Measurements from ENCODE around the gene THUMPD1.
"Not testable (repeated sequence)": the region's sequence is repeated elsewhere in the genome, so short reads cannot be mapped to it uniquely, and the experiment has no call there.

Gene THUMPD1, protein sequence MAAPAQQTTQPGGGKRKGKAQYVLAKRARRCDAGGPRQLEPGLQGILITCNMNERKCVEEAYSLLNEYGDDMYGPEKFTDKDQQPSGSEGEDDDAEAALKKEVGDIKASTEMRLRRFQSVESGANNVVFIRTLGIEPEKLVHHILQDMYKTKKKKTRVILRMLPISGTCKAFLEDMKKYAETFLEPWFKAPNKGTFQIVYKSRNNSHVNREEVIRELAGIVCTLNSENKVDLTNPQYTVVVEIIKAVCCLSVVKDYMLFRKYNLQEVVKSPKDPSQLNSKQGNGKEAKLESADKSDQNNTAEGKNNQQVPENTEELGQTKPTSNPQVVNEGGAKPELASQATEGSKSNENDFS

DNA sequence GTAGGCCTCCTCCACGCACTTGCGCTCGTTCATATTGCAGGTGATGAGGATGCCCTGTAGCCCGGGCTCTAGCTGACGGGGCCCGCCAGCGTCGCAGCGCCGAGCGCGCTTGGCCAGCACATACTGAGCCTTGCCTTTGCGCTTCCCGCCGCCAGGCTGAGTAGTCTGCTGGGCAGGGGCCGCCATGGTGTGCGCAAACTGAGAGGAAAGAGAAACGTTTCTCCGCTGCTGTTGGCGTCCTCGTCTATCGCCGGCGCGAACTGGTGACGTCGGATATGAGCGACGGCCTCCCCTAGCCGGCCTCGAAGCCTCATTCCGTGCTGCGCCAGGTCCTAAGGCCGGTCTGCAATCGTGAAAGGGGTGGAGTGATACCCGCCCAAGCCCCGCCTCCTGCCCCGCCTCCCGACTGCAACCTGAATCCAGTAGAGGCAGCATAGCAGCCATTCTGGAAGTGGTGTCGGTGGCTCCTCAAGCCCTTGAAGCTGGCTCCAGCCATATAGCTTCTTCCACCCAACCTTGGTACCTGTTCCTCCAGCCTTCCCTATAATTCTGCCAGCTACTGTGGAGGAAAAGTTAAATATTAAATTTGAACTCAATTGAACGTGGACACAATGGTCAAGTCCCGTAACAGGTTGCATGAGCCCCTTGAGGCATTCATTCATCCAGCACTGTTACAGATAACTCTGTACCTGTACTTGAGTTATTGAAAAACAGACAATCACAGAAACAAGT lies at the start of gene THUMPD1:
Gene THUMPD1, minus strand, starts transcription at position 265 of the 732 bp plus-strand sequence. Its CDS starts 79 bp downstream, at position 186.
- DNase-seq: peak; percentile 91 to 93

DNA sequence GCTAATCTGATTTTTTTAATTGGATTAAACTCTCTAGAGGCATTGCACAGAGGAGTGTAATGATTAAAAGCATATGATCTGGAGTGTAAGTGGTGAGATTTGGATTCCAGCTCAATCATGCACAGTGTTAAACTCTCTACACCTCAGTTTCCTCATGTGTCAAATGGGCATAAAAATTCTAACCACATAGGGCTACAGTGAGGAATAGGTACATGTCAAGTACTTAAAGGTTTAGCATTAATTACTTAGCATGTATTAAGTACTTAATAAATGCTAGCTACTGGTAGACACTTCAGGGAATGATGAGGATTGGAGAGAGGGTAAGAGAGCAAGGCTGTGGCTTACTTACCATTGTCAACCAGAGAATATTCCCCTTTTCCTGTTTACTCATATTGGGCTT lies 47.5 kb upstream of the THUMPD1 start:
- DNase-seq: no peak

DNA sequence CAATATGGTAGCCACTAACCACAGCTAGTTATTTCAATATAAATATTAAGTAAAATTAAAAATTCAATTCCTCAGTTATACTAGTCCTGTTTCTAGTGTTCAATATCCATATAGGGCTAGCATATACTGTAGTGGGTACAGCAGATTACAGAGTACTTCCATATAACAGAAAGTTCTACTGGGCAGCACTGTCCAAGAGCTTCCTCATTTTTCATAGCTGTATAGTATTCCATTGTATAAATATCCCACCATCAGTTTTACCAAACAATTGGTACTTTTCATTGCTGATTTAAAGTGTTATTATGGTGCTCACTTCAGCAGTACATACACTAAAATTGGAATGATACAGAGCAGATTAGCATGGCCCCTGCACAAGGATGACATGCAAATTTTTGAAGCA lies 42.6 kb upstream of the THUMPD1 start:
- DNase-seq: no peak

DNA sequence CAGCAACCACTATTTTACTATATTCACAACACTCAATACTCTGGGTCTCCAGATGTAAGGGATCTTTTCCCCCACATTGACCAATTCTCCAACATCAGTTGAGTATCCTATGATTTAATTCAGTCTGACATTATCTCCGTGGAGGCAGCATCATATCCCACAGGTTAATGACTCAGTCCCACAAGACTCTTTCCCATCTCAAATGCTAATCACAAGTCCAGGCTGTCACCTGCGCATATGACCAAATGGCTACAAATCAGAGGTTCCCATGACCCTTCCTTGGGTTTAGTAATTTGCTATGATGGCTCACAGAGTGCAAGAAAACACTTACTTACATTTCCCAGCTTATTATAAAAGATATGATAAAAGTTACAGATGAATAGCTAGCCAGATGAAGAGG lies 40.9 kb upstream of the THUMPD1 start:
- no peak for DNase-seq

DNA sequence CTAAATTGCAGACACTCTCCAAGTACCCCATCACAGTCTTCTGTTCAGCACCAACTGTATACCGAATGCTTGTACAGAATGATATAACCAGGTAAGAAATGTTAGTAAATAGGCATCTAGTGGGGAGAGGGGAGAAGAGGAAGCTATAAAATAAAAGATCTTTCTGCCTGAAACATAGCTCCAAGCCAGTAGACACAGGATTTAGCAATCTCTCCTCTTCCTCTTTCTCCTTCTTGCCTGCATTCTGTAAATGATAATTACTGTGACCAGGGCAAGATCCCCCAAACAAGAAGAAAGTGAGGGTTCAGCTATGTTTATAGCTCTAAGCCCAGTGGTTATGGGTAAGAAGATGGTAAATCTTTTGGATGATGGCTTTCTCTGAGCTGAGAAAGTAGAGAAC lies 40.1 kb upstream of the THUMPD1 start:
- DNase-seq: no peak

DNA sequence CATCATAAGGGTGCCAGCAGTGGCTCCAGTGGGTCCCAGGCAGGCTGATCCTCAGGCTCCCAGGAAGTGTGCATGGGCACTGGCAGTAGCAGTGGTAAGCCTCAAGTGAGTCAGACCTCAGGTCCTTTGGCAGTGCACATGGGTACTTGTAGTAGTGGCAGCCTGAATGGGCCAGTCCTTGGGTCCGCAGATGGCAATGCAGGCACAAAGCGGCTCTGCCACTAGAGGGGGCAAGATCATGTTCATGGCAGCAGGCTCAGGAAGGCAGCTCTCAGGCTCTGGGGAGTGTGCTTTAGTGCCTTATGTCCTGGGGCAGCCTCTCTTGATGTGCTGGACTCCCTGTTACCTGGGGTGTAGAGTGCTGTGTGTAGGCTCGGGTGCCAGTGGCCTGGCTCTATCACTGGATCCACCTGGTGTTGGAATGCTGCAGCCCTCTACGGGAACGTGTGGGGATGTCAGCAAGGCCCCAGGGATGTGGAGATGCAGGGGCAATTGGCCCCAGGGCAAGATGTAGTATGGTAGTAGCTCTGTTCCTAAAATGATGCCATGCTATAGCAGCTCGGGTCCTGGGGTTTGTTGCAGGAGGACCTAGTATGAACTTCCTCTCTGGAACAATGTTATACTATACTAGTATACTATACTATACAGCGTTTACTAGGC lies 33.2 kb upstream of the THUMPD1 start:
- DNase-seq: peak; percentile 59 to 63

DNA sequence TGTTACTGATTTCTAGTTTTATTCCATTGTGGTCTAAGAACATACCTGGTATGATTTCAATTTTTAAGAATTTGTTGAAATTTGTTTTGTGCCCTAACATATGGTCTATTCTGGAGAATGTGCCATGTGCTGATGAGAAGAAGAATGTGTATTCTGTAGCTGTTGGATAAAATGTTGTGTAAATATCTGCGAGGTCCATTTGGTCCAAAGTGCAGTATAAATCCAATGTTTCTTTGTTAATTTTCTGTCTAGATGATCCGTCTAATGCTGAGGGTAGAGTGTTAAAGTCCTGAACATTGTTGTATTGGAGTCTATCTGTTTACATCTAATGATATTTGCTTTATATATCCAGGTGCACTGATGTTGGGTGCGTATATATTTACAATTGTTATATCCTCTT lies 32.1 kb upstream of the THUMPD1 start:
- DNase-seq: no peak

DNA sequence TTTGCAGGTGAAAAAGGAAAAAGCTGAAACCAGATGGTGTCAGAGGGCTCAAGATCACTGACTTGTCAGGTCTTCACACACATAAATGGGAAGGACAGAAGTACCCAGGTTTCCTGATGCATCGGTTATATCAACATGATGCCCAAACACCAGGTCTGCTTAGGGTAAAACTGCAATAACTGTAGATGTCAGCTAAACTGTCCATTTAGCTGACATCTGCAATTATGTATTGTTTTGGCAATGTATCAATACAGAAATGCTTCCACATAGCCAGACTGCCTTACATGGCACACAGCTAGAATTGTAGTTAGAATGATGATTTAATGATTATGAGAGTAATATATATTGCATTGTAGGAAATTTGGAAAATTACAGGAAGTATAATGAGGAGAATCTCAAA lies 27.2 kb upstream of the THUMPD1 start:
- DNase-seq: no peak

DNA sequence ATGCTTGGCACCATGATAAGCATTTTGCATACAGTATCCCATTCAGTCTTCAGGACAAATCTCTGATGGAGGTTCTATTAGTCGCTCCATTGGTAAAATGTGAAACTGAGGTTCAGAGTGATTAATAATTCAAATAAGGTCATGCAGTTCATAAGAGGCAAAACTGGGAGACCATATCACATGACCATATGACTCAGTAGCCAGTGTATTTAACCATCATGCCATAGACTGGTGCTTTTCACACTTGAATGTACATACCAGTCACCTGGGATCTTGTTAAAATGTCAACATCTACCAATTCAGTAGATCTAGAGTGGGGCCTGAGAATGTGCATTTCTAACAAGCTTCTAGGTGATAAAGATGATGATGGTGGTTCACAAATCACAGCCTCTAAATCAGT lies 26.5 kb upstream of the THUMPD1 start:
- DNase-seq: no peak

DNA sequence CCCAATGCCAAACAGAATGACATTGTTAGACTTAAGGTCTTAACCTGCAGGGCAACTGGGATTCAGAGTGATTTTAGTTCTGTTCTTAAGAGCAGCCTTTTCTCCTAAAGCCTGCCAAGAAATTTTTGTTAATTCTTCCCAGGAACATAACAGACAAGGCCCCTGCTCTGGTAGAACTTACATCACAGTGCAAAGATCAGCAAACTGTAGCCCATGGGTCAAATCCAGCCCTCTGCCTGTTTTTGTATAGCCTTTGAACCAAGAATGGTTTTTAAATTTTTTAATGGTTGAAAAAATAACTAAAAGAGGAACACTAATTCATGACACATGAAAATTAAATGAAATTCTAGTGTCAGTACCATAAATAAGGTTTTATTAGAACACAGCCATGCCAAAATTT lies 26.0 kb upstream of the THUMPD1 start:
- no peak for DNase-seq

DNA sequence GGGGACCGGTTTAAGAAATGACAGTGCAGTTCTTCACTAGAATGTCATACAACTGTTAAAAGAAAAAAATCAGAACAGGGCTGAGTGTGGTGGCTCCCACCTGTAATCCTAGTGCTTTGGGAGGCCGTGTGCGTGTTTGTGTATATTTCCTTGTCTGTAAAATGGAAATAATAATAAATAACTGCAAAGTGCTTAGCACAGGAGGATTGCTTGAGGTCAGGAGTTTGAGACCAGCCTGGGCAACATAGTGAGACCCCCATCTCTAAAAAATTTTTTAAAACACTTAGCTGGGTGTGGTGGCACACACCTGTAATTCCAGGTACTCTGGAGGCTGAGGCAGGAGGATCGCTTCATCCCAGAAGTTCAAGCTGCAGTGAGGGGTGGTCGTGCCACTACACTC lies 24.7 kb upstream of the THUMPD1 start:
- no peak for DNase-seq

DNA sequence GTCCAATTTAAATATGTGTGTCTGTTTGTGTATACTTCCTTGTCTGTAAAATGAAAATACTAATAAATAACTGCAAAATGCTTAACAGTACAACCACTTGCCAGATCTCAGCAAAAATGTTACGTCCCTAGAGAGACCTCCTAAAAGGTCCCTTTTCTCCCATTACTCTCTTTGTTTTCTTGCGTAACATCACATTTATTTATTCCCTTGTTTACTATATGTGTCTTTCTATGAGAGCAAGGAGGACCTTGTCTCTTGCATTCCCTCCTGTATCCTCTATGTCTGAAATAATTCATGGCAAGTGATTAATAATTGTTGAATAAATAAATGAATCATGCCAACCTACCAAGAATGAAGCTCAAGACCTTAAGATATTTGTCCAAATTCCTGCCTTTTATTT lies 24.1 kb upstream of the THUMPD1 start:
- no peak for DNase-seq

DNA sequence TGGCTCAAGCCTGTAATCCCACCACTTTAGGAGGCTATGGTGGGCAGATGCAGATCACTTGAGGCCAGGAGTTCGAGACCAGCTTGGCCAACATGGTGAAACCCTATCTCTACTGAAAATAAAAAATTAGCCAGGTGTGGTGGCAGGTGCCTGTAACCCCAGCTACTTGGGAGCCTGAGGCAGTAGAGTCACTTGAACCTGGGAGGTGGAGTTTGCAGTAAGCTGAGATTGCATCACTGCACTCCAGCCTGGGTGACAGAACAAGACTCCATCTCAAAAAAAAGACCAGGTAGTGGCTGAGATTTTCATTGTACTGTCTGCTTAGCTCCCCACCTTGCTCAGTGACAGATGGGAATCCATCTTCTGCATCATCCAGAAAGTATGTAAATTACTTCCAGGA lies 22.8 kb upstream of the THUMPD1 start:
- DNase-seq: not testable (repeated sequence)

DNA sequence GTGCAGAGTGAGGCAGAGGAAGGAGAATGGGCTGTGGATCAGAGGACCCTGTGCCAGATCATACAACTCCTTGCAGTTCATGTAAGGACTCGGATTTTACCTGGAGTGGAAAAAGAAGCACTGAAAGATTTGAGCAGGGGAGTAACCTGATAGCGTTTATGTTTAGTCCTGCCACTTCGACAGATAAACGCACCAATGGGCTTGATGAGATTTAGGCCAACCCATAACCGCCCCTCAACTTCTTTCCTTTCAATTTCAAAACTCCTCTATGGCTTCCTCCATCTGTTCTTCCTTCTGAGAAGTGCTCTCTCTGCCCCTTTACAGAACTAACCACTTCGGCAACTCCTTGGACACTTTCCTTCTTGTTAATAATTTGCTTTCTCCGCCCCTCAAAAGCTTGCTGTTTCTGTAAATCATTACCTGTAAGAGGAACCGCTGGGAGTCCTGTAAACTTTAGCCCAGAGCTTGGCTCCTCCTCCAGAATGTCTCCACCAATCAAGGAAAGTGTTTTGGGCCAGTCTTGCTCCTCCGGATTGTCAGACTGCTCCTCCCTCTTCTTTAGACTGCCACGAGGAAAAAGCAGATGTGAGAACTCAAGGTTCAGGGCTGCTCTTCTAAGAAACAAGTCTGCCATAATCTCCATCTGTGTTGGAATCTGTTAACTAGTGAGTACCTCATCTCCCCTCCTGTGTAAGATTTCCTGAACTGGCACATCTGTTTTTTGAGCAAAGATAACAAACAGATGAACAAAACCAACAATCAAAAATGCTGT lies 22.0 kb upstream of the THUMPD1 start, which contains the start of gene ACSM3:
Gene ACSM3, plus strand, starts transcription at position 554 of the 772 bp plus-strand sequence. CDS start 6,021 bp downstream, outside the sequence.
- no peak for DNase-seq

DNA sequence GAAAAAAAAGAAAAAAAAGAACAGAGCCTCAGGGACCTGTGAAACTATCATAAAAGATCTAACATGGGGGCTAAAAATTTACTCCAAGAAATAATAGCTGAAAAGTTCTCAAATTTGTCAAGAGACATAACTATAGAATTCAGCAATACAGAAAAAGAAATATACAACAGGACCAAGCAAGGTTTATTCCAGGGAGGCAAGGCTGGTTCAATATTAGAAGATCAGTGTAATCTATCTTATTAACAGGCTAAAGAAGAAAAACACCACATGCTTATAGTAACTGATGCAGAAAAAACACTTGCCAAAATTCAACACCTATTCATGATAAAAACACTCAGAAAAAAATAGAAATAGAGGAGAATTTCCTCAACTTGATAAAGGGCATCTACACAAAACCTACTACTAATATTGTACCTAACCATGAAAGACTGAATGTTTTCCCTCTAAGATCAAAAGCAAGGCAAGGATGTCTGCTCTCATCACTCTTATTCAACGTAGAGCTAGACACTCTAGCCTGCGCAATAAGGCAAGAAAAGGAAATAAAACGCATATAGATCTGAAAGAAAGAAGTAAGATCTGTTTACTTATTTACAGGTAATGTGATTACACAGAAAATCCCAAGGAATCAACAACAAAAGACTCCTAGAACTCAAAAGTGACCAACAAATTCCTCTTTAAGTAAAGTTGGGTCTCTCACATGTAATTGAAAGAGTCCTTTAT lies 20.9 kb upstream of the THUMPD1 start:
- no peak for DNase-seq

DNA sequence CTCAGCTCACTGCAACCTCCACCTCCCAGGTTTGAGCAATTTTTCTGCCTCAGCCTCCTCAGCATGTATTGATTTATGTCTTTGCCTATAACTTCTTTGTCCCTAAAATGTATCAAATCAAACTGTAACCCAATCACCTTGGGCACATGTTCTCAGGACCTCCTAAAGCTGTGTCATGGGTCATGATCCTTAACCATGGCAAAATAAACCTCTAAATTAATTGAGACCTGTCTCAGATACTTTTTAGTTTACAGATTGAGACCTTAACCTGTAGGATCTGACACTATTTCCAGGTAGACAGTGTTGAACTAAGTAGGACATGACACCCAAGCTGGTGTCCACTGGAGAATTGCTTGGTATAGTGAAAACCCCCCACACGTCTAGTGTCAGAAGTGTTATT lies 19.6 kb upstream of the THUMPD1 start:
- DNase-seq: no peak

DNA sequence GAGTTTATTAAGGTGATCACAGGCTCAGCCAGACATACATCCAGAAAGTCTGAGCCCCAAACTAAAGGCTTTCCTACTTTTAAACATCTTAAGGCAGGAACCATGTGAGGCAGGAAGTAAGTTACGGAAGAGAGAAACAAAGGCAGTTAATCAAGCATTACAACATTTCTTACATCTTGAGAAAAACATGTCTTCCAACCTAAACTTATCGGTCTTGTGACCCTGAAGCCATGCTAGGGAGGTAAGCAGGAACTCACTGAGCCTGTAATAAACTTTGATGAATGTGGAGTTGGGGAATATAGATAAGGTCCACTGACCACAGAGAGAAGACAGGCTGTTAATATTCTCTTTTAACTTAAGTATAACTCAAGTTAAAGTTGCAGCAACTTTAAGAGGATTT lies 18.7 kb upstream of the THUMPD1 start:
- DNase-seq: no peak

DNA sequence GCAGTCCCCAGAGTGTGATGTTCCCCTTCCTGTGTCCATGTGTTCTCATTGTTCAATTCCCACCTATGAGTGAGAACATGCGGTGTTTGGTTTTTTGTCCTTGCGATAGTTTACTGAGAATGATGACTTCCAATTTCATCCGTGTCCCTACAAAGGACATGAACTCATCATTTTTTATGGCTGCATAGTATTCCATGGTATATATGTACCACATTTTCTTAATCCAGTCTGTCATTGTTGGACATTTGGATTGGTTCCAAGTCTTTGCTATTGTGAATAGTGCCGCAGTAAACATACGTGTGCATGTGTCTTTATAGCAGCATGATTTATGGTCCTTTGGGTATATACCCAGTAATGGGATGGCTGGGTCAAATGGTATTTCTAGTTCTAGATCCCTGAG lies 14.2 kb upstream of the THUMPD1 start:
- DNase-seq: not testable (repeated sequence)

DNA sequence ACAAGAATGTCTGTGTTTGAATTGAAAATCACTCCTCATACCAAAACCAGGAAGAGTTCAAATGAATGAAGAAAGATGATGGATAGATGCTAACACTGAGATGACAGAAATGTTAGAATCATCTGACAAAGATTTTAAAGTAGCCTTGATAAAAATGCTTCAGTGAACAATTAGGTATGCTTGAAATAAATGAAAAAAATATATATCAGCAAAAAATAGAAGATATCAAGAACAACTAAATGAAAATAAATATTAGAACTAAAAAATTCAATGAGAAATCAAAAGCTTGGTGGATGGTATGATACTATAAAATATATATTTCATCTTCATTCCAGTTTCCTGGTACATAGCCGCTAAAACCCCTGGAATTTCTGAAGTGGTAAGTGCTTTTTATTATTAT lies 13.6 kb upstream of the THUMPD1 start:
- DNase-seq: no peak

DNA sequence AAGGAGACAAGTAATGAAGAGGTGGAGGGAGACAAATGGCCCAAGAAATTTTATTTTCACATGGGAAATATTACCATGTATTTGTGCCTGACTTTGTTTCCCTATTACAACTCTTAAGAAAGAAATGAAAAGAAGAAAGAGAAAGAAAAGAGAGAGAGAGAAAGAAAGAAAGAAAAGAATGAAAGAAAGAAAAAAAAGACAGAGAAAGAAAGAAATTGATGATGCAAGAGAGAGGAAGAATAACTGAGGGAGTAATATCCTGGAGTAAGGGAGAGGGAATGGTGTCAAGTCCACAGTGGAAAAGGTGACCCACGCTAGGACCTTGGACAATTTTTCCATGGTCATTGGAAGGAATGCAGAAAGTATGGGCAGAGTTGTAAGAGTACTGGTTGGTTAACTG lies 12.1 kb upstream of the THUMPD1 start:
- DNase-seq: no peak

DNA sequence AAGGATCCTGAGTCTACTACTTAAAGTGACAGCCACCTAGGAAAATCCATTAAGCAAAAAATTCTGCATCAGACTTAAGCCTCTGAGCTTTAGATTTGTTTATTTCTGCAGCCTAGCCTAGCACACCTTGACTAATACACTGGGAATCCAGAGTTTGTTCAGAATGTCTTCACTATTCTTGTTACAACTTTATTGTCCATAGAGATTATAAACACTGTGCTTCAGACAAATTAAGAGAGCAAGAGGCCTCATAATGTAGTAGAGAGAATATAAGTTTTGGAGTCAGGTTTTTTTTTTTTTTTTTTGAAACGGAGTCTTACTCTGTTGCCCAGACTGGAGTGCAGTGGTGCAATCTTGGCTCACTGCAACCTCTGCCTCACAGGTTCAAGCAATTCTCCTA lies 8.9 kb upstream of the THUMPD1 start:
- no peak for DNase-seq

DNA sequence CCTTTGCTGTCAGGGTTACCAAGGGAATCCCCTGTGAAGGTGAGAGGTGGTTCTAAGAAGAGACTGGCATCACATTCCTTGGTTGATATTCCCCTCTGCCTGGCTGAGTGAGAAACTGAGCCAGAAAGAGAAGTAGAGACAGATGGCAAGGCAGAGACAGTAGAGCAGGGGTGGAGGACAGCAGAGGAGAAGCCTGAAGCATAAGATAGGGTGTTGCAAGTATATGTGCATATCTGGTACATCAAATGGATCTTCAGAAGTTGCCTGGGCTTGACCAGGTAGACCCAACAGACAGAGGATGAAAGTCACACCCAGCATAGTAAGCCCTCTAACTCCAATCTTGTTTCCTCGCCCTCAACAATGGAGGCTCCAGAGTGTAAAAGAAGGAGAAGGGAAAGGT lies 7.9 kb upstream of the THUMPD1 start:
- no peak for DNase-seq

All from SHP77 (cell line).